Activated T-cell treated with anti-CD3 and anti-CD28 coated beads, Interleukin-2, amount 50 U/mL, for 4 hours (primary cell): ENCODE data around the gene BHLHE23. TPM values are rescaled to one million over a fixed set of nuclear protein-coding genes. Genes with fewer than 3 reads are reported as not detected.
A peak's percentile ranks its signal among the peaks of the same experiment; 100 is the strongest.

Experiments
- ATAC-seq, 2 donors: fragments of 200-7000 bp; cut with Tn5 transposase; one replicate each; pipeline ENCODE4 v1.10.0; 2021
- DNase-seq: peaks from one replicate; pipeline ENCODE4 v3.0.0-alpha.2; 2020
- H3K27me3 Mint-ChIP-seq: one replicate; pipeline ENCODE4 v1.8.0; 2021; ENCODE audit warnings: low read depth, mixed read lengths
- H3K36me3 Mint-ChIP-seq: one replicate; pipeline ENCODE4 v1.8.0; 2022; ENCODE audit warnings: mixed read lengths; ENCODE audit not compliant: insufficient read depth
- H3K4me1 Mint-ChIP-seq: one replicate; pipeline ENCODE4 v1.8.0; 2021; ENCODE audit warnings: low read depth, mixed read lengths
- H3K4me3 Mint-ChIP-seq: one replicate; pipeline ENCODE4 v1.8.0; 2021; ENCODE audit warnings: mild to moderate bottlenecking, moderate library complexity, mixed read lengths
- H3K9me3 Mint-ChIP-seq: one replicate; pipeline ENCODE4 v1.8.0; 2021; ENCODE audit warnings: mixed read lengths
- total RNA-seq, 3 donors: library from RNA; stranded (reverse); gene quantifications; one replicate each; pipeline ENCODE4 v1.2.1, GENCODE V29; 2021

BHLHE23 gene
- total RNA-seq, 3 donors from 2014 or later, result not detected

- ATAC-seq (no peak), DNase-seq (no peak)
- Mint-ChIP-seq H3K27me3 (peaks cover 27% of the 10 kb centered on the region), H3K4me1 (peaks cover 13% of the 10 kb centered on the region), H3K4me3 (no peak overlapping the region), H3K36me3 (no peaks in the 10 kb centered on the region), H3K9me3 (no peaks in the 10 kb centered on the region)
Measured at GRCh38 chr20:63033794-63034709, 27.3 kb upstream of the BHLHE23 start.

DNA sequence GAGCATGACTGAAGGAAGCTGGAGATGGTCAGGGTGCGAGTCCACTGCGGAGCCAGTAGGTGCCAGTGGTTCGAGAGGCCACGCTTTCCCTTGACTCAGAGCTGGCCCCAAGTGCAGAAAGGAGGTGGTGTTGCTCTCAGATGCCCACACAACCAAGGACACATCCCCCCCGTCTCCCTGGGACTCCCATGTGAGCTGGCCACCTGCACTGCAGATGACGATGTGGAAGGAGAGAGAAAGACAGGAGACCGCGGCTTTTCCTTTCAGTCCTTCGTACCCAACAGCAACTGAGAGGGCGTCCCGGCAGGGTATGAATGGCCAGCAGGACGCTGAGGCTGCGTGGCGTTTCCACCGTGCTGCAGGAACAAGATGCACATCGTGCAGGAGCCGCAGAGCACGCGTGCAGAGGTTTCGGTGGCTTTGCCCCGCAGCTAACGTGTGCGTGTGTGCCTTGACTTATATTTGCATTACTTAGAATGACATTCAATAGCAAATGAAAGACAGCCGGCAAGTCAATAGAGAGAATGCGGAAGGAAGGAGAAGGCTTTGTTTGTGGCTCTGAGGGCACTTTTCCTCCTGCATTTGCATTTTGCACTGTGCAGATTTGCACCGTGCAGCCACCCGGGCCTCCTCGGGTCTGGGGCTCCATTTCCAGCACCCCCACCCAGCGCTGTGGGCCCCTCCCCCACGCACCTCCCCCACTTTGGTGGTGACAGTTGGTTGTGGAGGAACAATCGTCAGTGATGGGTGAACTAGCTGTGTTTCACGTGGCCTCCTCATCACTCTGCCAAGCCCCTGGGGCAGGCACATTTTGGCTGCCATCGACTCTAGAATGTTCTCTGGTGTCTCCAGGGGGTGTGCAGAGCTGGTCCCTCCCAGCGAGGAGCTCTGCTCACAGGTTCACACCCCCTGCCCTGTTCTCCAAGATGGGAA is 26.4 kb upstream of the BHLHE23 start:
- no peaks in the 10 kb centered on the region for H3K9me3 Mint-ChIP-seq
- H3K4me3 Mint-ChIP-seq, result peak overlapping the region; percentile 57
- peaks cover 13% of the 10 kb centered on the region for H3K4me1 Mint-ChIP-seq
- H3K27me3 Mint-ChIP-seq, result peaks cover 30% of the 10 kb centered on the region
- H3K36me3 Mint-ChIP-seq, result no peaks in the 10 kb centered on the region
- ATAC-seq (peak; percentile 51 to 57), DNase-seq (no peak)

DNA sequence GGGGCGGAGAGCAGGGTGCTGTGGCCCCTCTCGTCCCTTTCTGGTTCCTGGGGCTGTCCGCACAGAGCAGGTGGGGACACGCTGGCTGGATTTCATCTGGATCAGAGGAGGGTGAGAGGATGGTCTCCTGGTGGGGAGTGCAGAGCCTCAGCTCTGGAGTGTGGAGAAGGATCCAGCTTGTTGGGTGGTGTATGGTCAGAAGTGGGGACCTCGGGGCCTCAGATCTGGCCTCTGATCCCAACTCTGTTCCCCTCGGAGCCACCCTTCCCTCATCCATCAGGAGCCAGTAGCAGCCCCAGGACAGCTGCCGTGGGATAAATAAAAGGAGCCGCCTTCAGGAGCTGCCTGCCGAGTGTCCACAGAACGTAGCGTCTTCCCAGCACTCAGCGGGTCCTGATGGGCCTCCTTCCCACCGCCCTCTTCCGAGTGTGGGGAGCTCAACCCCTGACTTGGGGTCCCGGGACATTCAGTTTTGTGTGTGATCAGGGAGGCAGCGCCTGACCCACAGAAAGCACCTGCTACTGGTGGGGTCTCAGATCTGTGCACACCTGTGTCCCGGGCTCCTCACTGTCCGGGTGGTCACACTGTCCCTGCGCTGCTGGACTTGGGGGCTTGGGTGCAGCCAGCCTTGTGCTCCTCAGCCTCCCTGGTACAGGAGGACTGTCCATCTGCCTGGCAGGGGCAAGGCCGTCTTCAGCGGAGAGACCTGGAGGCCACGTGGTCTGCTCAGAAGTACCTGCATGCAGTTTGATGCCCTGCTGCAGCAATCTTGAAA is 25.4 kb upstream of the BHLHE23 start:
- DNase-seq (no peak), ATAC-seq (no peak)
- peaks cover 13% of the 10 kb centered on the region for H3K4me1 Mint-ChIP-seq
- no peak overlapping the region for H3K4me3 Mint-ChIP-seq
- H3K9me3 Mint-ChIP-seq, result no peaks in the 10 kb centered on the region
- H3K36me3 Mint-ChIP-seq, result no peaks in the 10 kb centered on the region
- peaks cover 35% of the 10 kb centered on the region for H3K27me3 Mint-ChIP-seq

DNA sequence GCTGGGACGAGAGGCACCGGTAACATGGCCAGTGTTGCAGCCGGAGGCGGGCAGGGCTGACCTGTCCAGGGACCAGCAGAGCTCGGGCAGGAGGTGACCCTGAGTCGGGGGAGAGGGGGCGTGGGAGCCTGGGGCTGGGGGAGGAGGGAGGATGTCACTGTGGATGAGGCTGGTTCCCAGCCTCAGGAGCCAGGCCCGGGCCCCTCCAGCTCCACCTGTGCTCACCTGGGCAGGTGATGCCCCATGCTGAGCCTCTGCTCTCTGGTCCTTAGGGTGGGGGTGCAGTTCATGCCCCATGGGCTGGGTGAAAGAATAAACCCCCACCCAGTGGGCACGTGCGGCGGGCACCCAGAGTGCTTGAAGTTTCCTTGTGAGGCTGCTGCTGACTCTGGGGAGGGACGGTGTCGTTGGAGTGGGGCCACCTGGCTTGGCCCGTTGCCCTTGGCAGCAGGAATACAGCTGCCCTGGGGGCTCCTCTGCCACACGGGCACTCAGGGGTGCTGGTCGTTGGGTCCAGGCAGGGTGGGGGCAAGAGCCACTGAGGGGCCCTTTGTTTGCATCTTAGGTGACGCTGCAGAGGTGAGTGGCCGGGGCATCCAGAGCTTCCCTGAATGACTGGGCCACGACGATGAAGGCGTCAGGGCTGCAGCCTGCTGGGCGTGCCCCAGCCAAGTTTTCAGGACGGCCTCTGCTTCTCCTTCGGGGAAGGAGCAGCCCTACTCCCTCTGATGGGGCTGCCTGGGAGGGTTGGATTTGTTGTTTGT is 24.7 kb upstream of the BHLHE23 start:
- ATAC-seq (no peak), DNase-seq (no peak)
- peaks cover 13% of the 10 kb centered on the region for H3K4me1 Mint-ChIP-seq
- H3K9me3 Mint-ChIP-seq, result no peaks in the 10 kb centered on the region
- H3K27me3 Mint-ChIP-seq, result peaks cover 34% of the 10 kb centered on the region
- no peaks in the 10 kb centered on the region for H3K36me3 Mint-ChIP-seq
- H3K4me3 Mint-ChIP-seq, result no peak overlapping the region

DNA sequence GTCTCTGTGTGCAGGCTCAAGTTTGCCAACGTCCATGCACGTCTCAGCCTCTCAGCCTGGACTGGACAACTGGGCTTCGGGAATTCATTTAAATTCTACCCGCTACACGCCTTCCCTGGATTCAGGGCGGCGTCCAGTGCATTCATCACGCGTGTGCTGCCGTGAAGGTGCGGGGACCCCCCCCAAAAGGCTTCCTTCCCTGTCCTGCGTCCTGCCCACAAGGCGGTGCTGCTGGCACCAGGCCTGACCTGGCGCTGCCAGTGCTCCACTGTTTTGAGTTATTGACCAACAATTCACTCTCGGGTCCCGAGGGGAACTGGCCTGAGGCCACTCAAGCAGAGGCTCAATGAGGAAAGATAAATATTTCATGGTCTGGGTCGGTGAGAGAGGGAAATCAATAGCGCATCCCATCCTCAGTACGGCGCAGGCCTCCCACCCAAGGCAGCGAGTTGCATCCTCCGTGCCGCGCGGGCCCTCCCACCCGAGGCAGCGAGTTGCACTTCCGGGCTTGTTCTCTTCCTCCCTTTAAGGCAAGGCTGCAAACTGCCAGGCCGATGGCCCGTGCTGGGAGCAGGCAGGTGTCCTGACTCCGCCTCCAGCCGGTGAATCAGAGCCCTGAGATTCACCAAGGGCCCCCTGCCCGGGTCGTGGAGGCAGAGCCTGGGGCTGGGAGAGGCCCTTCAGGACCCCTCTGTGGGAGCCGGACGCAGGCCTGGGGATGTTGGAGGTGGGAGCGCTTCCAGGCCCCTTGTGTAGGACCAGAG is 22.8 kb upstream of the BHLHE23 start:
- Mint-ChIP-seq H3K4me3 (no peak overlapping the region), H3K27me3 (peaks cover 40% of the 10 kb centered on the region), H3K9me3 (no peaks in the 10 kb centered on the region), H3K36me3 (no peaks in the 10 kb centered on the region), H3K4me1 (peaks cover 13% of the 10 kb centered on the region)
- peak; percentile 21 to 33 for ATAC-seq
- no peak for DNase-seq

- Mint-ChIP-seq H3K27me3 (peaks cover 37% of the 10 kb centered on the region), H3K4me1 (peaks cover 10% of the 10 kb centered on the region), H3K4me3 (no peak overlapping the region), H3K36me3 (no peaks in the 10 kb centered on the region), H3K9me3 (no peaks in the 10 kb centered on the region)
- ATAC-seq (no peak), DNase-seq (no peak)
Measured at GRCh38 chr20:63028461-63028921, 21.7 kb upstream of the BHLHE23 start.

GRCh38 chr20:63027922-63028389 is 21.2 kb upstream of the BHLHE23 start:
- no peak for ATAC-seq
- DNase-seq, result no peak
- no peaks in the 10 kb centered on the region for H3K36me3 Mint-ChIP-seq
- H3K4me3 Mint-ChIP-seq, result no peak overlapping the region
- H3K9me3 Mint-ChIP-seq, result no peaks in the 10 kb centered on the region
- H3K27me3 Mint-ChIP-seq, result peaks cover 37% of the 10 kb centered on the region
- H3K4me1 Mint-ChIP-seq, result peaks cover 5% of the 10 kb centered on the region

GRCh38 chr20:63027221-63027921 is 20.6 kb upstream of the BHLHE23 start:
- H3K4me1 Mint-ChIP-seq, result no peaks in the 10 kb centered on the region
- H3K36me3 Mint-ChIP-seq, result no peaks in the 10 kb centered on the region
- no peak overlapping the region for H3K4me3 Mint-ChIP-seq
- H3K9me3 Mint-ChIP-seq, result no peaks in the 10 kb centered on the region
- H3K27me3 Mint-ChIP-seq, result peaks cover 33% of the 10 kb centered on the region
- ATAC-seq, result no peak
- no peak for DNase-seq

DNA sequence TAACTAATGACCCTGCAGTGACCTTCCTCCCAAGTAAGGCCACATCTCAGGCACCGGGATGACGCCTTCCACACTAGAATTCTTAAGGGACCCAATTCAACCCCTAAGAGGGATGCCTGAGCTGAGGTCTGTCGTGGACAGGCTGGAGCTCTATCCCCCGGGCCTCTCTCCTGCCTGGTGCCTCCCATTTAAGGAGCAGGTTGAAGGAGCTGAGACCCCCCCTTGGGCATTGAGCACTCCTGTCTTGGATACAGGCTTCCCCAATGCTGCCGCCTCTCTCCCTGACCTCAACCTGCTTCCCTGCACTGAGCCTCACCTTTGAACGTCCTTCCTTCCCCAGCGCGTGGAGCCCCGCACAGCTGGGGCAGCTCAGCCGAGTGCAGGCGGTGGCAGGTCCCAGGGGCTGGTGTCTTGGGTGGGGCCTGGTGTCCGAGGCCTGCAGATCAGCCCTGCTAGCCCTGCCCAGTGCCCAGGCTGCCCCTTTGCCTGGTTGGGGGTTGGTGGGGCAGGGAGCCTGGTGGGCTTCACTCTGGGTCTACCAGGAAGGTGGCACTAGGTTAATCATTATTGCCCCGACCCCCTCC is 19.9 kb upstream of the BHLHE23 start:
- Mint-ChIP-seq H3K27me3 (peaks cover 29% of the 10 kb centered on the region), H3K36me3 (no peaks in the 10 kb centered on the region), H3K4me3 (no peak overlapping the region), H3K4me1 (no peaks in the 10 kb centered on the region), H3K9me3 (no peaks in the 10 kb centered on the region)
- no peak for ATAC-seq
- no peak for DNase-seq

GRCh38 chr20:63025534-63026331 is 19.0 kb upstream of the BHLHE23 start:
- no peaks in the 10 kb centered on the region for H3K4me1 Mint-ChIP-seq
- no peak overlapping the region for H3K4me3 Mint-ChIP-seq
- H3K27me3 Mint-ChIP-seq, result peaks cover 30% of the 10 kb centered on the region
- peak; percentile 53 to 55 for ATAC-seq
- no peaks in the 10 kb centered on the region for H3K9me3 Mint-ChIP-seq
- H3K36me3 Mint-ChIP-seq, result no peaks in the 10 kb centered on the region
- DNase-seq, result no peak

DNA sequence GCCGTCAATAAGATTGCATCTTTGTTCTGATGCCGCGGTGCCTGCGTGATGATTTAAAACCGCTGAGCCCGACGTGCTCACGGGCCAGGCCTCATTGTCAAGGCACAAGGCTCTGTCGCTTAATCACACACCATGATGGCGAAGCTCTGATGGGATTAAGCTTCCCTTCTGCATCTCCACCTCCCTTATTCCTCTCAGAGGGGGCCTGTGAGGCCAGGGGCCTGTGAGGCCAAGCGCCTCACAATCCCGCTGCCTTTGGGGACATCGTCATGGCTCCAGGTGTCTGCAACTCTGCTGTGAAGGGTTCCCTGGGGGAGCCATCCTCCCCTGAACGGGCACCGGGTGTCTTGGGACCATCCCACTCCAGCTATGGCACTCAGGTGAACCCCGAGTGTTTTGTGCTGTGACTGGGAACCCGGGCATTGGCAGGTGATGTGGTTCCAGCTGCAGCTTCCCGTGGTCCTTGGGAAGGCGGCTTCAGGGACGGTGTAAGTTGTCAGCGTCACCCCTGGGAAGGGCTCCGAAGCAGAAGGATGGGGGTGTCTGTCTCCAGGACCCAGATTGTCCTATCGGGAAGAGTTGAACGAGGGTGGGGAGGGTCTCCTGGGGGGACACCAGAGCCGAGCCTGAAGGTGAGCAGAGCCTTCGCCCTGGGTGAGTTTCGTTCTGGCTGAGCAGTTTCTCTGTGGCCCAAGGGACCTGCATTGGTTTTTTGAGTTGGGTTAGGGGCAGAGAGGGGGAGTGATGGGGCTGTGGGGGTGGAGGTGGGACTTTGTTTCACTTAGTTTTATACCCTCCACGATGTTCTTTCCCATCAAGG is 18.0 kb upstream of the BHLHE23 start:
- ATAC-seq (no peak), DNase-seq (no peak)
- Mint-ChIP-seq H3K36me3 (no peaks in the 10 kb centered on the region), H3K9me3 (no peaks in the 10 kb centered on the region), H3K27me3 (peaks cover 36% of the 10 kb centered on the region), H3K4me1 (no peaks in the 10 kb centered on the region), H3K4me3 (no peak overlapping the region)
